Panc1 (cell line): ENCODE measurements around the gene SLFN5. TPM values are rescaled to one million over a fixed set of nuclear protein-coding genes. Genes with fewer than 3 reads are reported as not detected.

Experiments
- ATAC-seq: fragments of 200-7000 bp; cut with Tn5 transposase; 2 replicates; pipeline ENCODE4 v1.9.1; 2020; ENCODE audit warnings: mild to moderate bottlenecking, moderate library complexity
- BruUV-seq: library from RNA; stranded (reverse); fragments of 400-500 nt; replicated peaks from 2 replicates; lab custom pipeline; 2021; lab: Mats Ljungman, UMichigan
- CTCF ChIA-PET: fragments of 300-600 bp; sonication (Branson Sonifier 250); formaldehyde crosslinking; loops from one replicate; lab custom pipeline; 2022; ENCODE audit warnings: antibody characterized with exemption; lab: Charles Lee
- POLR2A ChIA-PET: fragments of 300-600 bp; sonication (Branson Sonifier 250); formaldehyde crosslinking; loops from one replicate; lab custom pipeline; 2022; ENCODE audit warnings: antibody characterized with exemption; lab: Charles Lee
- DNase-seq: peaks from one replicate; pipeline ENCODE4 v3.0.0-alpha.2; 2010; ENCODE audit warnings: low read depth, low spot score
- H3K27ac ChIP-seq: 2 replicates; pipeline ENCODE4 v1.5.1; 2011; ENCODE audit warnings: mild to moderate bottlenecking, low read length, inconsistent platforms
- H3K27me3 ChIP-seq: fragments of 200-500 bp; sonication (Bioruptor generic); 2 replicates; pipeline ENCODE4 v1.6.0; 2014; ENCODE audit warnings: low read length, inconsistent platforms; ENCODE audit not compliant: control insufficient read depth, insufficient read depth
- H3K36me3 ChIP-seq: fragments of 200-500 bp; sonication (Bioruptor generic); 2 replicates; pipeline ENCODE4 v1.5.1; 2014; ENCODE audit warnings: inconsistent platforms, mild to moderate bottlenecking, low read length, moderate library complexity; ENCODE audit not compliant: control insufficient read depth, insufficient read depth
- H3K4me1 ChIP-seq: 2 replicates; pipeline ENCODE4 v1.5.1; 2011; ENCODE audit warnings: inconsistent platforms, mild to moderate bottlenecking, low read length, moderate library complexity; ENCODE audit not compliant: control insufficient read depth, insufficient read depth
- H3K4me3 ChIP-seq, 2 experiments: 2 replicates each; pipeline ENCODE4 v1.5.1; 2011 to 2012; ENCODE audit warnings: low read depth in 2 of 2, low read length in 2 of 2, mild to moderate bottlenecking in 2 of 2, inconsistent platforms in 1 of 2, moderate library complexity in 1 of 2
- H3K9me3 ChIP-seq: fragments of 200-500 bp; sonication (Bioruptor generic); 2 replicates; pipeline ENCODE4 v1.5.1; 2014; ENCODE audit warnings: low read depth, mild to moderate bottlenecking, inconsistent platforms, low read length, moderate library complexity; ENCODE audit not compliant: control insufficient read depth, insufficient read depth
- POLR2AphosphoS5 ChIP-seq: IDR thresholded peaks from 2 replicates; pipeline ENCODE4 v1.6.1; 2012; ENCODE audit warnings: mild to moderate bottlenecking, low read depth, low read length, moderate library complexity
- SIN3A ChIP-seq: IDR thresholded peaks from 2 replicates; pipeline ENCODE4 v1.6.1; 2012; ENCODE audit warnings: low read depth, mild to moderate bottlenecking, low read length, moderate library complexity, borderline replicate concordance; ENCODE audit not compliant: insufficient read depth
- TCF7L2 ChIP-seq: IDR thresholded peaks from 2 replicates; pipeline ENCODE4 v1.6.1; 2011; ENCODE audit warnings: mild to moderate bottlenecking, low read depth, low read length, inconsistent platforms
- in situ Hi-C: cut with HindIII; loops from 2 replicates; pipeline ENCODE4 v1.10.0; 2016; ENCODE audit warnings: low sequenced_read_pairs, low pct_unique_long_range_greater_than_20kb
- intact Hi-C: fragments of 100-400 bp; cut with micrococcal nuclease; formaldehyde crosslinking; loops from one replicate; pipeline ENCODE4 v1.10.0; 2022; ENCODE audit not compliant: unreplicated experiment
- total RNA-seq: library from RNA; stranded (reverse); gene quantifications from one replicate; pipeline ENCODE4 v1.2.1, GENCODE V29; 2021; ENCODE audit not compliant: unreplicated experiment
- TF ChIP-seq, protein P1 (sequence below), 2 experiments: IDR thresholded peaks; 2 replicates each; pipeline ENCODE4 v1.6.1; 2011 to 2012; ENCODE audit warnings: low read depth in 2 of 2, control low read depth in 1 of 2, low read length in 1 of 2, mild to moderate bottlenecking in 1 of 2, moderate library complexity in 1 of 2; ENCODE audit not compliant: insufficient read depth in 1 of 2
- TF ChIP-seq, protein P2 (sequence below): fragments of 450-650 bp; IDR thresholded peaks from 2 replicates; pipeline ENCODE4 v1.5.1; 2017; ENCODE audit warnings: mild to moderate bottlenecking

Gene SLFN5
- total RNA-seq, 1 experiment from 2014 or later = 5.4 TPM

DNA sequence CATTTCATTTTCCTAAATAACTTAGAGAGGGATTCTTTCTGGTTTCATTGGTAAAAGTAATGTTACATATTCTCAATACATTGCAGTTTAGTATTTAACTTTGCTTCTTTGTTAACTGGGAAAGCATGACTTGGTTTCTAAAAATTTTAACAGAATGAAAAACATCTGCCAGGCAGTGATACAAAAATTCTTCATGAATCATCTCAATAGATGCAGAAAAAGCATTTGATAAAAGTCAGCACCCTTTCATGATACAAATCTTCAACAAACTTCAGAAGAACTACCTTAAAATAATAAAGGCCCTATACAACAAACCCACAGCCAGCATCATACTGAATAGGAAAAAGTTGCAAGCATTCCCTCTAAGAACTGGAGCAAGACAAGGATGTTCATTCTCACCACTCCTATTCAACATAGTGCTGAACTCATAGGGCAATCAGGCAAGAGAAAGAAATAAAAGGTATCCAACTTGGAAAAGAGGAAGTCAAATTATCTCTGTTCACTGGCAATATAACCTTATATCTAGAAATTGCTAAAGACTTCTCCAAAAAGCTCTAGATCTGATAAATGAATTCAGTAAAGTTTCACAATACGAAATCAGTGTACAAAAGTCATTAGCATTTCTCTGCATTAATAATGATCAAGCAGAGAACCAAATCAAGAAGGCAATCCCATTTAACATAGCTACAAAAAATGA, 50.4 kb downstream of the SLFN5 start:
- CTCF ChIA-PET = no interaction called here
- Histone ChIP-seq H3K27ac (no peak overlapping the region), H3K36me3 (no peaks in the 10 kb centered on the region), H3K9me3 (no peaks in the 10 kb centered on the region), H3K27me3 (peaks cover 2% of the 10 kb centered on the region), H3K4me1 (no peaks in the 10 kb centered on the region), H3K4me3 (no peak overlapping the region)
- in situ Hi-C loops = no loop called here
- ATAC-seq = no peak
- no peak for TF ChIP-seq SIN3A
- no peak for TF ChIP-seq TCF7L2
- TF ChIP-seq, protein P1, sequence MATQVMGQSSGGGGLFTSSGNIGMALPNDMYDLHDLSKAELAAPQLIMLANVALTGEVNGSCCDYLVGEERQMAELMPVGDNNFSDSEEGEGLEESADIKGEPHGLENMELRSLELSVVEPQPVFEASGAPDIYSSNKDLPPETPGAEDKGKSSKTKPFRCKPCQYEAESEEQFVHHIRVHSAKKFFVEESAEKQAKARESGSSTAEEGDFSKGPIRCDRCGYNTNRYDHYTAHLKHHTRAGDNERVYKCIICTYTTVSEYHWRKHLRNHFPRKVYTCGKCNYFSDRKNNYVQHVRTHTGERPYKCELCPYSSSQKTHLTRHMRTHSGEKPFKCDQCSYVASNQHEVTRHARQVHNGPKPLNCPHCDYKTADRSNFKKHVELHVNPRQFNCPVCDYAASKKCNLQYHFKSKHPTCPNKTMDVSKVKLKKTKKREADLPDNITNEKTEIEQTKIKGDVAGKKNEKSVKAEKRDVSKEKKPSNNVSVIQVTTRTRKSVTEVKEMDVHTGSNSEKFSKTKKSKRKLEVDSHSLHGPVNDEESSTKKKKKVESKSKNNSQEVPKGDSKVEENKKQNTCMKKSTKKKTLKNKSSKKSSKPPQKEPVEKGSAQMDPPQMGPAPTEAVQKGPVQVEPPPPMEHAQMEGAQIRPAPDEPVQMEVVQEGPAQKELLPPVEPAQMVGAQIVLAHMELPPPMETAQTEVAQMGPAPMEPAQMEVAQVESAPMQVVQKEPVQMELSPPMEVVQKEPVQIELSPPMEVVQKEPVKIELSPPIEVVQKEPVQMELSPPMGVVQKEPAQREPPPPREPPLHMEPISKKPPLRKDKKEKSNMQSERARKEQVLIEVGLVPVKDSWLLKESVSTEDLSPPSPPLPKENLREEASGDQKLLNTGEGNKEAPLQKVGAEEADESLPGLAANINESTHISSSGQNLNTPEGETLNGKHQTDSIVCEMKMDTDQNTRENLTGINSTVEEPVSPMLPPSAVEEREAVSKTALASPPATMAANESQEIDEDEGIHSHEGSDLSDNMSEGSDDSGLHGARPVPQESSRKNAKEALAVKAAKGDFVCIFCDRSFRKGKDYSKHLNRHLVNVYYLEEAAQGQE (IDR thresholded peaks at IDR 0.05; ENCODE audit: insufficient read depth in 1 of 2, low read depth in 2 of 2, low read length in 1 of 2) = no peak
- TF ChIP-seq, protein P2, sequence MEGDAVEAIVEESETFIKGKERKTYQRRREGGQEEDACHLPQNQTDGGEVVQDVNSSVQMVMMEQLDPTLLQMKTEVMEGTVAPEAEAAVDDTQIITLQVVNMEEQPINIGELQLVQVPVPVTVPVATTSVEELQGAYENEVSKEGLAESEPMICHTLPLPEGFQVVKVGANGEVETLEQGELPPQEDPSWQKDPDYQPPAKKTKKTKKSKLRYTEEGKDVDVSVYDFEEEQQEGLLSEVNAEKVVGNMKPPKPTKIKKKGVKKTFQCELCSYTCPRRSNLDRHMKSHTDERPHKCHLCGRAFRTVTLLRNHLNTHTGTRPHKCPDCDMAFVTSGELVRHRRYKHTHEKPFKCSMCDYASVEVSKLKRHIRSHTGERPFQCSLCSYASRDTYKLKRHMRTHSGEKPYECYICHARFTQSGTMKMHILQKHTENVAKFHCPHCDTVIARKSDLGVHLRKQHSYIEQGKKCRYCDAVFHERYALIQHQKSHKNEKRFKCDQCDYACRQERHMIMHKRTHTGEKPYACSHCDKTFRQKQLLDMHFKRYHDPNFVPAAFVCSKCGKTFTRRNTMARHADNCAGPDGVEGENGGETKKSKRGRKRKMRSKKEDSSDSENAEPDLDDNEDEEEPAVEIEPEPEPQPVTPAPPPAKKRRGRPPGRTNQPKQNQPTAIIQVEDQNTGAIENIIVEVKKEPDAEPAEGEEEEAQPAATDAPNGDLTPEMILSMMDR = no peak
- TF ChIP-seq POLR2AphosphoS5 = no peak
- POLR2A ChIA-PET = no interaction called here
- intact Hi-C loops = loop anchor here (10.0 kb wide), 1 partner anchor 118 kb away; no protein-coding TSS in a partner anchor
- no TSS peak for BruUV-seq
- no peak for DNase-seq

DNA sequence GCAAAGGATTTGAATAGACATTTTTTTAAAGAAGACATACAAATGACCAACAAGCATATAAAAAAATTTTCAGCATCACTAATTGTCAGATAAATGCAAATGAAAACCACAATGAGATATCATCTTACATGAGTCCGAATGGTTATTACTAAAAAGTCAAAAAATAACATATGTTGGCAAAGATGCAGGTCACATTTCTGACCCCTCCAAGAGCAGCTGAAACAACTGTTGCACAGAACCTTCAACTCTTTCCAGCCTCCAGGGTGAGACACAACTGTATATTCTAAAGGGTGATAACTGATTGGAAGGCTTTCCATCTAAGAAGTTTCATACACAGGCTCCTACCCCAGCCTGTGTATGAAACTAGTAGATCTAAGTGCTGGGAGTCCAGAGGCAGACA, 51.9 kb downstream of the SLFN5 start:
- Histone ChIP-seq H3K9me3 (no peaks in the 10 kb centered on the region), H3K36me3 (no peaks in the 10 kb centered on the region), H3K27me3 (peaks cover 2% of the 10 kb centered on the region), H3K4me1 (no peaks in the 10 kb centered on the region), H3K27ac (no peak overlapping the region), H3K4me3 (no peak overlapping the region)
- no peak for ATAC-seq
- in situ Hi-C loops = no loop called here
- CTCF ChIA-PET = no interaction called here
- intact Hi-C loops = loop anchor here (10.0 kb wide), 1 partner anchor 120 kb away; no protein-coding TSS in a partner anchor
- DNase-seq = no peak
- no TSS peak for BruUV-seq
- POLR2A ChIA-PET = no interaction called here
- TF ChIP-seq POLR2AphosphoS5 = no peak
- TF ChIP-seq, protein P1 (IDR thresholded peaks at IDR 0.05; ENCODE audit: insufficient read depth in 1 of 2, low read depth in 2 of 2, low read length in 1 of 2) = no peak
